Measurements from ENCODE around the gene KRTAP5-4.

The KRTAP5-4 gene

GRCh38 chr11:1641096-1641495 lies 19.2 kb upstream of the KRTAP5-4 start:
- Histone ChIP-seq H3K9ac (ENCODE audit: low read length) (no peak overlapping the region), H3K9me3 (ENCODE audit: control insufficient read depth, low read length) (no peaks in the 10 kb centered on the region), H2BK12ac (ENCODE audit: low read length in 2 of 2) (no peak overlapping the region), H3K4me3 (ENCODE audit: insufficient read depth in 1 of 2, low read depth in 1 of 2, low read length in 2 of 2) (no peak overlapping the region), H4K8ac (ENCODE audit: low read length) (no peak overlapping the region), H3K23ac (ENCODE audit: low read length in 2 of 2) (no peak overlapping the region), H3K4ac (ENCODE audit: low read depth in 1 of 2, low read length in 2 of 2) (no peak overlapping the region), H3K27me3 (ENCODE audit: control insufficient read depth in 1 of 2, insufficient read depth in 1 of 2, low read length in 2 of 2) (peaks cover 50 to 78% of the 10 kb centered on the region in 2 experiments), H3K79me1 (replicated peaks; ENCODE audit: low read length, poor library complexity, severe bottlenecking) (no peaks in the 10 kb centered on the region), H3K14ac (ENCODE audit: low read length in 2 of 2) (no peak overlapping the region), H3K18ac (ENCODE audit: low read depth in 1 of 2, low read length in 2 of 2) (peak overlapping the region in 1 of 2 experiments; percentile 5), H2BK5ac (ENCODE audit: low read depth, low read length, poor library complexity, severe bottlenecking) (no peak overlapping the region), H4K91ac (ENCODE audit: low read length) (peak overlapping the region; percentile 20), H3K36me3 (ENCODE audit: control insufficient read depth in 1 of 2, insufficient read depth in 2 of 2, low read depth in 1 of 2, low read length in 2 of 2) (peaks cover 0 to 2% of the 10 kb centered on the region in 2 experiments), H2AK5ac (ENCODE audit: low read length, severe bottlenecking) (no peak overlapping the region), H3K4me1 (ENCODE audit: control insufficient read depth, insufficient read depth, low read depth, low read length) (no peaks in the 10 kb centered on the region), H3K27ac (ENCODE audit: low read length, poor library complexity, severe bottlenecking) (no peak overlapping the region), H2BK120ac (ENCODE audit: low read depth, low read length) (no peak overlapping the region), H2BK15ac (ENCODE audit: low read depth, poor library complexity, severe bottlenecking) (no peak overlapping the region), H2AFZ (ENCODE audit: low read depth, low read length) (no peak overlapping the region), H3K4me2 (ENCODE audit: low read length, poor library complexity, severe bottlenecking) (no peak overlapping the region)
- 82% methylated on average over 15 of the region's 15 CpGs for WGBS
- no peak for DNase-seq

GRCh38 chr11:1640076-1640946 lies 18.4 kb upstream of the KRTAP5-4 start:
- no peak overlapping the region for H4K8ac ChIP-seq (ENCODE audit: low read length)
- no peaks in the 10 kb centered on the region for H3K9me3 ChIP-seq (ENCODE audit: control insufficient read depth, low read length)
- no peak overlapping the region for H2BK5ac ChIP-seq (ENCODE audit: low read depth, low read length, poor library complexity, severe bottlenecking)
- no peak overlapping the region for H3K14ac ChIP-seq (ENCODE audit: low read length in 2 of 2)
- no peak overlapping the region for H2AFZ ChIP-seq (ENCODE audit: low read depth, low read length)
- H3K4ac ChIP-seq (ENCODE audit: low read depth in 1 of 2, low read length in 2 of 2) = no peak overlapping the region
- no peak overlapping the region for H4K91ac ChIP-seq (ENCODE audit: low read length)
- 49% methylated on average over 31 of the region's 32 CpGs for WGBS
- no peak overlapping the region for H2BK120ac ChIP-seq (ENCODE audit: low read depth, low read length)
- H3K18ac ChIP-seq (ENCODE audit: low read depth in 1 of 2, low read length in 2 of 2) = no peak overlapping the region
- H3K27me3 ChIP-seq (ENCODE audit: control insufficient read depth in 1 of 2, insufficient read depth in 1 of 2, low read length in 2 of 2) = peaks cover 46 to 78% of the 10 kb centered on the region in 2 experiments
- no peak overlapping the region for H3K27ac ChIP-seq (ENCODE audit: low read length, poor library complexity, severe bottlenecking)
- no peak overlapping the region for H3K23ac ChIP-seq (ENCODE audit: low read length in 2 of 2)
- H3K79me1 ChIP-seq (replicated peaks; ENCODE audit: low read length, poor library complexity, severe bottlenecking) = no peaks in the 10 kb centered on the region
- no peak overlapping the region for H2BK15ac ChIP-seq (ENCODE audit: low read depth, poor library complexity, severe bottlenecking)
- H2AK5ac ChIP-seq (ENCODE audit: low read length, severe bottlenecking) = no peak overlapping the region
- peaks cover 0 to 2% of the 10 kb centered on the region in 2 experiments for H3K36me3 ChIP-seq (ENCODE audit: control insufficient read depth in 1 of 2, insufficient read depth in 2 of 2, low read depth in 1 of 2, low read length in 2 of 2)
- H2BK12ac ChIP-seq (ENCODE audit: low read length in 2 of 2) = no peak overlapping the region
- no peak overlapping the region for H3K9ac ChIP-seq (ENCODE audit: low read length)
- no peaks in the 10 kb centered on the region for H3K4me1 ChIP-seq (ENCODE audit: control insufficient read depth, insufficient read depth, low read depth, low read length)
- DNase-seq = peak; percentile 26
- H3K4me2 ChIP-seq (ENCODE audit: low read length, poor library complexity, severe bottlenecking) = no peak overlapping the region
- H3K4me3 ChIP-seq (ENCODE audit: insufficient read depth in 1 of 2, low read depth in 1 of 2, low read length in 2 of 2) = no peak overlapping the region

- H4K8ac ChIP-seq (ENCODE audit: low read length) = no peak overlapping the region
- no peak overlapping the region for H2AFZ ChIP-seq (ENCODE audit: low read depth, low read length)
- no peak overlapping the region for H2BK5ac ChIP-seq (ENCODE audit: low read depth, low read length, poor library complexity, severe bottlenecking)
- DNase-seq = no peak
- no peak overlapping the region for H2BK15ac ChIP-seq (ENCODE audit: low read depth, poor library complexity, severe bottlenecking)
- H3K4me2 ChIP-seq (ENCODE audit: low read length, poor library complexity, severe bottlenecking) = no peak overlapping the region
- H3K27ac ChIP-seq (ENCODE audit: low read length, poor library complexity, severe bottlenecking) = no peak overlapping the region
- no peak overlapping the region for H2AK5ac ChIP-seq (ENCODE audit: low read length, severe bottlenecking)
- no peak overlapping the region for H3K23ac ChIP-seq (ENCODE audit: low read length in 2 of 2)
- H3K27me3 ChIP-seq (ENCODE audit: control insufficient read depth in 1 of 2, insufficient read depth in 1 of 2, low read length in 2 of 2) = peaks cover 41 to 72% of the 10 kb centered on the region in 2 experiments
- 54% methylated on average over 15 of the region's 15 CpGs for WGBS
- H3K36me3 ChIP-seq (ENCODE audit: control insufficient read depth in 1 of 2, insufficient read depth in 2 of 2, low read depth in 1 of 2, low read length in 2 of 2) = peaks cover 0 to 2% of the 10 kb centered on the region in 2 experiments
- no peaks in the 10 kb centered on the region for H3K4me1 ChIP-seq (ENCODE audit: control insufficient read depth, insufficient read depth, low read depth, low read length)
- no peak overlapping the region for H2BK120ac ChIP-seq (ENCODE audit: low read depth, low read length)
- H3K4me3 ChIP-seq (ENCODE audit: insufficient read depth in 1 of 2, low read depth in 1 of 2, low read length in 2 of 2) = no peak overlapping the region
- no peak overlapping the region for H3K4ac ChIP-seq (ENCODE audit: low read depth in 1 of 2, low read length in 2 of 2)
- no peaks in the 10 kb centered on the region for H3K9me3 ChIP-seq (ENCODE audit: control insufficient read depth, low read length)
- no peak overlapping the region for H4K91ac ChIP-seq (ENCODE audit: low read length)
- no peak overlapping the region for H3K14ac ChIP-seq (ENCODE audit: low read length in 2 of 2)
- H3K79me1 ChIP-seq (replicated peaks; ENCODE audit: low read length, poor library complexity, severe bottlenecking) = no peaks in the 10 kb centered on the region
- H3K9ac ChIP-seq (ENCODE audit: low read length) = no peak overlapping the region
- H2BK12ac ChIP-seq (ENCODE audit: low read length in 2 of 2) = no peak overlapping the region
- no peak overlapping the region for H3K18ac ChIP-seq (ENCODE audit: low read depth in 1 of 2, low read length in 2 of 2)
These were observed 17.7 kb upstream of the KRTAP5-4 start for GRCh38 chr11:1639666-1640065.

GRCh38 chr11:1639102-1639620 lies 17.2 kb upstream of the KRTAP5-4 start:
- Histone ChIP-seq H4K91ac (ENCODE audit: low read length) (no peak overlapping the region), H2BK120ac (ENCODE audit: low read depth, low read length) (no peak overlapping the region), H3K27me3 (ENCODE audit: control insufficient read depth in 1 of 2, insufficient read depth in 1 of 2, low read length in 2 of 2) (peaks cover 38 to 72% of the 10 kb centered on the region in 2 experiments), H3K18ac (ENCODE audit: low read depth in 1 of 2, low read length in 2 of 2) (no peak overlapping the region), H2AFZ (ENCODE audit: low read depth, low read length) (no peak overlapping the region), H2BK5ac (ENCODE audit: low read depth, low read length, poor library complexity, severe bottlenecking) (no peak overlapping the region), H3K4me1 (ENCODE audit: control insufficient read depth, insufficient read depth, low read depth, low read length) (no peaks in the 10 kb centered on the region), H3K9ac (ENCODE audit: low read length) (no peak overlapping the region), H2AK5ac (ENCODE audit: low read length, severe bottlenecking) (no peak overlapping the region), H4K8ac (ENCODE audit: low read length) (no peak overlapping the region), H2BK15ac (ENCODE audit: low read depth, poor library complexity, severe bottlenecking) (no peak overlapping the region), H3K4me2 (ENCODE audit: low read length, poor library complexity, severe bottlenecking) (no peak overlapping the region), H3K36me3 (ENCODE audit: control insufficient read depth in 1 of 2, insufficient read depth in 2 of 2, low read depth in 1 of 2, low read length in 2 of 2) (peaks cover 0 to 2% of the 10 kb centered on the region in 2 experiments), H2BK12ac (ENCODE audit: low read length in 2 of 2) (no peak overlapping the region), H3K4ac (ENCODE audit: low read depth in 1 of 2, low read length in 2 of 2) (no peak overlapping the region), H3K27ac (ENCODE audit: low read length, poor library complexity, severe bottlenecking) (no peak overlapping the region), H3K23ac (ENCODE audit: low read length in 2 of 2) (no peak overlapping the region), H3K4me3 (ENCODE audit: insufficient read depth in 1 of 2, low read depth in 1 of 2, low read length in 2 of 2) (no peak overlapping the region), H3K9me3 (ENCODE audit: control insufficient read depth, low read length) (no peaks in the 10 kb centered on the region), H3K14ac (ENCODE audit: low read length in 2 of 2) (no peak overlapping the region), H3K79me1 (replicated peaks; ENCODE audit: low read length, poor library complexity, severe bottlenecking) (no peaks in the 10 kb centered on the region)
- DNase-seq = no peak
- WGBS = 84% methylated on average over 16 of the region's 18 CpGs

Data from mesenchymal stem cell (in vitro differentiated cells and primary cell).